MG63 (cell line): ENCODE results near the gene NKD2. TPM values are rescaled to one million over a fixed set of nuclear protein-coding genes. Genes with fewer than 3 reads are reported as not detected.

Experiments used
- DNase-seq: peaks from one replicate; pipeline ENCODE4 v3.0.0-alpha.2; 2020
- H3K27me3 ChIP-seq: fragments of 250-450 bp; sonication (Bioruptor Pico); 2 replicates; pipeline ENCODE4 v1.5.1; 2020; ENCODE audit warnings: mild to moderate bottlenecking, moderate library complexity
- H3K36me3 ChIP-seq: fragments of 250-450 bp; sonication (Bioruptor Pico); 2 replicates; pipeline ENCODE4 v1.5.1; 2020; ENCODE audit warnings: mild to moderate bottlenecking, moderate library complexity
- H3K4me3 ChIP-seq: fragments of 250-450 bp; sonication (Bioruptor Pico); 2 replicates; pipeline ENCODE4 v1.5.1; 2020; ENCODE audit warnings: mild to moderate bottlenecking, moderate library complexity
- H3K9me3 ChIP-seq: fragments of 250-450 bp; sonication (Bioruptor Pico); 2 replicates; pipeline ENCODE4 v1.5.1; 2020; ENCODE audit warnings: mild to moderate bottlenecking, moderate library complexity
- total RNA-seq: library from RNA; depleted of rRNA; stranded (reverse); fragments of >200 nt; shearing (Covaris generic); gene quantifications from 2 replicates; pipeline ENCODE4 v1.2.3, GENCODE V29; 2014; ENCODE audit warnings: low replicate concordance; rRNA removed

The NKD2 gene, protein sequence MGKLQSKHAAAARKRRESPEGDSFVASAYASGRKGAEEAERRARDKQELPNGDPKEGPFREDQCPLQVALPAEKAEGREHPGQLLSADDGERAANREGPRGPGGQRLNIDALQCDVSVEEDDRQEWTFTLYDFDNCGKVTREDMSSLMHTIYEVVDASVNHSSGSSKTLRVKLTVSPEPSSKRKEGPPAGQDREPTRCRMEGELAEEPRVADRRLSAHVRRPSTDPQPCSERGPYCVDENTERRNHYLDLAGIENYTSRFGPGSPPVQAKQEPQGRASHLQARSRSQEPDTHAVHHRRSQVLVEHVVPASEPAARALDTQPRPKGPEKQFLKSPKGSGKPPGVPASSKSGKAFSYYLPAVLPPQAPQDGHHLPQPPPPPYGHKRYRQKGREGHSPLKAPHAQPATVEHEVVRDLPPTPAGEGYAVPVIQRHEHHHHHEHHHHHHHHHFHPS
- 3.4 and 5.7 TPM in 2 replicates for total RNA-seq

DNA sequence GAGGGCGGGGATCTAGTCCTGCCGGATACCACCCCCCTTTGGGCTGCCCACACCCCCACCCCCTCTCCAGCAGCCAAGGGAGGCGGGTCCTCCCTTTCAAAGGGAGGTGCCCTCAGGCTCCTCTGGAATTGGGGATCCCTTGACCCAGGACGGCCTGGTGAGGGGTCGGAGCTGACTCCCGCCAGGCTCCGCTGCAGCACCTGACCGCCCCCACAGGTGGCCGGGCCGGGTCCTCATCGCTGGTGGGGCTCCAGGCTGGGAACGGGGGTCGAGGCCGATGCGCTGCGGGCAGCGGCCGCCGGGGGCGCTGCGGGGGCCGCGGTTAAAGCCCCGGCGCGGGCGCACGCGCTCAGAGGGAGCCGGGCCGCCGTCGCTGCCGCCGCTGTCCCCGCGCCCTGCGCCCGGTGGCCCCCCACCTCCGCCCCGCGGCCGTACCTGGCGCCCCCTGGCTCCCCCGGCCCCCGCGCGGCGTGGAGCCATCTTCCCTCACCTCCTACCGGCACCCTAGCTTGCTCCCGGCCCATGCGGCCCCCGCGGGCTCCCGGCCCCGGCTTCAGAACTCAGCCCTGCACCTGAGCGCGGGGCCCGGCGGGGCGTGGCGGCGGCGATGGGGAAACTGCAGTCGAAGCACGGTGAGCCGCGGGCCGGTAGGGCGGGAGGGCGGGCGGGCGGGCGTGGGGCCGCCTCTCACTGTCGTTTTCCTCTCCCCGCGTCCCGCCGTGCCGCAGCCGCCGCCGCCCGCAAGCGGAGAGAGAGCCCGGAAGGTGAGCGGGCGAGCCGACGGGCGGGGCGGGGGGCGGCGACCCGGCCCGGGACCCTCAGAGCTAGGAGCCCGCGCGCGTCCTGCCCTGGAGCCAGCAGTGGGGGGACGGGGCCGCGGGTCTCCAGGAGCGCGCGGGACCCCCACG lies at the start of gene NKD2:
Gene NKD2 (plus strand): TSS at position 352 of the 908 bp plus-strand sequence. CDS start 256 bp downstream, at position 608.
- Histone ChIP-seq H3K27me3 (peaks cover 16% of the 10 kb centered on the region), H3K36me3 (peaks cover 3% of the 10 kb centered on the region; the same call in 1 of the 2 replicates), H3K9me3 (no peaks in the 10 kb centered on the region), H3K4me3 (peak within 1 kb of the TSS; percentile 43)
- peak; percentile 53 for DNase-seq

DNA sequence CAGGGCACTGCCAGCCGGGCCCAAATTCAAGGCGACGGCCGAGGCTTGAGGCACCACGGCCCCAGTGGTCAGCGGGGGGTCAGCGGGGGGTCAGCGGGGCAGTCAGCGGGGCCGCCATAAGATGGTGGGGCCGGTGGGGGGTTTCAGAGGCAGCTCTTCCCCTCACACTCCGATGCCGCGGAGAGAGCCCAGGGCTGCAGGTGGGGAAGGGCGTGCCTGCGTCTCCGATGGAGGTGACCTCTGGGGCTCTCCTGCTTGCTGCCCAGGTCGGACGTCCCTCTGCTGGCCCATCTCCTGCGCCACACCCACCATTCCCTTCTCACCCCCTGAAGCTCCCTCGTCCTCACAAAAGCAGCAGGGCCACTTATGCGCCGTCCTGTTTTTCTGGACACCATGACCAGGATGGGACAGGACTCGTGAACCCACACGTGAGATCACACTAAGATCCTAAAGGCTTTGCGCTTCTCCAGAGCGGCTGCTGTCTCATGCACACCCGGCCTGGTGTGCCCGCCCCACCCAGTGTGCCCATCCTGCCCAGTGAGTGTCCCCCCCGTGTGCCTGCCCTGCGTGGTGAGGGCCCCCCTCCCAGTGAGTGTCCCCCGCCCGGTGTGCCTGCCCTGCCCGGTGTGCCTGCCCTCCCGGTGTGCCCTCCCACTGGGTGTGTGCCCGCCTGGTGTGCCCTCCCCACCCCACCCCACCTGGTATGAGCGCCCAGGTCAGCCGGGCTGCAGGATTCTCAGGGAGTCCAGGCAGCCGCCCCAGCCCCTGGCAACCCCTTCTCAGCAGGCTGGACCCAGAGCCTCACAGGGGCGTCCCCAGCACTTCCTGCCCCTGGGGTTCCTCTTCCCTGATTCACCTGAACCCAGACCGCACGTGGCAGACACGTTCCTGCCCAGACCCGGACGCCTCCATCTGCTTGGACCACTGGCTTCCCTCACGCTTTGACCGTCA lies 48.7 kb upstream of the NKD2 start:
- no peaks in the 10 kb centered on the region for H3K36me3 ChIP-seq
- H3K27me3 ChIP-seq = no peaks in the 10 kb centered on the region
- no peak for DNase-seq
- no peaks in the 10 kb centered on the region for H3K9me3 ChIP-seq
- no peak overlapping the region for H3K4me3 ChIP-seq

DNA sequence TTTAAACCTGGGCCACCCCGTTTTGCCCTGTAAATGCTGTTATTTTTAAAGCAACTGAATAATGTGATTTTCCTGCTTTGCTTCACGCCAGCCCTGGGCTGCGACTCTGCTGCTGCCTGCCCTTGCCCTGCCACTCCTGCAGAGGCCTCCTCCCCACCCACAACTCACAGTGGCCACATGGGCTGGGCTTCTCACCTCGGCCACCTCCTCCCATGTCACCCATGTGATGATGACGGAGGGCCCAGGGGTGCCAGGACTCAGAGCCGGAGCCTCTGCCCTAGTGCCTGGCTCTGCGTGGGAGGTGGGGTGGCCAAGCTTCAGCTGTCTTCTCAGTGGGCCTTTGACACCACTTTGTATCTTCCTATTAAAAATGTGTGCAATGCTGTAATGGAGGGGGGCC lies 48.1 kb upstream of the NKD2 start:
- no peaks in the 10 kb centered on the region for H3K36me3 ChIP-seq
- no peak overlapping the region for H3K4me3 ChIP-seq
- no peak for DNase-seq
- no peaks in the 10 kb centered on the region for H3K9me3 ChIP-seq
- H3K27me3 ChIP-seq = no peaks in the 10 kb centered on the region

DNA sequence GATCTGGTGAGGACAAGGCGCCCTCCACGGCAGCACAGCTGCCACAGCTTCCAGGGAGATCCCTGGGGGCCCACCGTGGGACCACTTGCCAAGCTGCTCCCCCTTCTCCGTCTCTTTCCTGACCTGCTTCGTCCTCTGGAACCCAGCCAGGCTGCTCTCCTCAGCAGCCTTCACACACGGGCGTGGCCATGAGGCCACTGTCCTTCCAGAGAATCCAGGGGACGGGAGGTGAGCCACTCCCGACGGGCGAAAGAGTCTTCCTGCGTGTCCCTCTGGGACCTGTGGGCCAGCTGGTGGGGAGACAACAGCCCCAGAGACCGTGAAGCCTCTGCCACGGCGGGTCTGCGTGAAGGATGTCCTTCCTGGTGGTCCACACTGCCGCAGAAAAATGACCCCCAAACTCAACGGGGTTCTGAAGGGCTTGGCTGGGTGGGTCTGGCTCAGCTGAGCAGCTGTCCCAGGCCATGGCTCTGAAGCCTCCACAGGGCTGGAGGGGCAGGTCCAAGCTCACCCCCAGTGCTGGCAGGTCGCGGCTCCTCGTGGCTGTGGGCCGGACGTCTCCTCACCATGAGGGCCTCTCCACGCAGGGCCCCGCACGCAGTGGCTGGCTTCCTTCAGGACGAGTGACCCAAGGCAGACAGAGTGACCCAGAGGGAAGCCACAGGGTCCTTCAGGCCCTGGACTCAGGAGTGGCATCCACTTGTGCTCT lies 47.4 kb upstream of the NKD2 start:
- H3K27me3 ChIP-seq = no peaks in the 10 kb centered on the region
- no peaks in the 10 kb centered on the region for H3K36me3 ChIP-seq
- no peak for DNase-seq
- H3K9me3 ChIP-seq = no peaks in the 10 kb centered on the region
- H3K4me3 ChIP-seq = no peak overlapping the region

DNA sequence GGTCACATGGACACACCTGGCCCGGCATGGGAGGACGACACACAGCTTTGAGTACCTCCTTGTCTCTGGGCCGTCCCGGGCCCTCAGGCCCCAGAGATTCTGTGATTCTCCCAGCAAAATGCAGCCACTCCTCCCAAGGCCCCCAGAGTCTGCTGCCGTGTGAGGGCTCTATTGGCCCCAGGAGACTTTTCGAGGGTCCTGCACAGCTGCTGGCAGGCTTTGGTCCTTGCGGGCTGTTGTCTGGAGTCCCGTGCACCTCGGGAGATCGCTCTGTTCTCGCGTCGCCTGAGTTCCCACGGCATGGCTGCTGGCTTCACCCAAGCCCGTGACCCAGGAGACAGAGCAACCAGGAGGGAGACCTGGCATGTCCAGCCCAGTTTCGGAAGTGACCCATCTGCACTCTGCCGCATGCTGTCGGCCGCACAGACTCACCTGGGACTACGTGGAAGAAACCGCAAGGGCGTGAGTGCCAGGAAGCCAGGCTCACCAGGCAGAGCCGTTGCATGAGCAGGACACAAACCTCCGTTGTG lies 46.8 kb upstream of the NKD2 start:
- H3K36me3 ChIP-seq = no peaks in the 10 kb centered on the region
- 0 out of 2 replicates have a peak, but pooled peaks cover under 1% of the 10 kb centered on the region for H3K9me3 ChIP-seq
- DNase-seq = no peak
- no peaks in the 10 kb centered on the region for H3K27me3 ChIP-seq
- no peak overlapping the region for H3K4me3 ChIP-seq

DNA sequence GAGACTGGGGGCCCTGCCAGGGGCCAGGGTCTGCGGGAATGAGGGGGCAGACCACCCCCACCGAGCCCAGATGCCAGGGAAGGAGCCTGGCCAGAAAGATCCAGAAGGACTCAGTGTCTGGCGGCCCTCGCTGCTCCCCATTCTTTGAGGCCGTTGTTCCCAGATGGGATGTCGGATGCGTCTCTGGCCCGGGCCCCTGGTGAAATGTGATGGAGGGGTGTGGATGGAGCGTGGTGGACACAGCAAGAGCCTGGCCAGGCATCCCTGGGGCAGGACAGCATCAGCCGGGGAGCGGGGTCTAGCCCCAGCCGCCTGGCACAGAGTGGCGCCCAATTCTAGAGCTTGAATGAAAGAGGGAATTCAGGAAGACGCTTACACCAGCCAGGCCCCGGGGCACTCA lies 46.2 kb upstream of the NKD2 start:
- Histone ChIP-seq H3K36me3 (no peaks in the 10 kb centered on the region), H3K4me3 (no peak overlapping the region), H3K27me3 (no peaks in the 10 kb centered on the region), H3K9me3 (0 out of 2 replicates have a peak, but pooled peaks cover 4% of the 10 kb centered on the region)
- DNase-seq = no peak

DNA sequence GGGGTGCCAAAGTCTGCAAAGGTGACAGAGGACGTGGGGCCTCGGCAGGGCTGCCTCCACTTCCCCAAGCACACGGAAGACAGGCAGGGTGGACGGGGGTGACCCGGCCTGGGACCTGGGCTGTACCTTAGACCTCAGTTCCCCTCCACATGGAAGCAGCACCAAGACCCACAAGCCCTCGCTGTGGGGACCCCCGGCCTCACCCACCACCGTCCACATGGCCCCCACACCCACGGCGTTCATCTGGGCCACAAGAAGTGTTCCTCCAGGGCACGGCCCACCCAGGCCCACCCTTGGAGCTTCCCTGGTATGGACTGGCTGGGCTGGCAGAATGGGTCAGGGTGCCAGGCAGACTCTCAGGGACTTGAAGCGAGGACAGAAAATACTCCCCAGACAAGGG lies 45.8 kb upstream of the NKD2 start:
- 0 out of 2 replicates have a peak, but pooled peaks cover 4% of the 10 kb centered on the region for H3K9me3 ChIP-seq
- H3K4me3 ChIP-seq = no peak overlapping the region
- no peak for DNase-seq
- H3K27me3 ChIP-seq = no peaks in the 10 kb centered on the region
- no peaks in the 10 kb centered on the region for H3K36me3 ChIP-seq

DNA sequence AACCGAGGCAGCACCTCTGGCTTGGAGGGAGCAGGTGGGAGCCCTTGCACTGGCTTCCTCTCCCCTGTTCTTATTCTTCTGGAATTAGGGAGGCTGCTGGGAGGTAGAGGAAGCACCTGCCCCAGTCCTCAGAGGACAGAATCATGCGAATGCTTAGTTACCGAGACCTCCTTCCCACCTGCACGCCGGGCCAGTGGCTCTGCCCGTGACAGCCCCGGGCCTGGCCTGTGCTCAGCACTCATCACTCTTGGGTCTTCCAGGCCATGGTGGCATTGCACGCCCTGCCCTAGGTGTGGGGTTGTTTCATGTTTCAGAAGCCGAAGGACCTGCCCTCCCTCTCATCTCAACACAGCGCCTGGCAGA lies 45.3 kb upstream of the NKD2 start:
- Histone ChIP-seq H3K4me3 (no peak overlapping the region), H3K27me3 (no peaks in the 10 kb centered on the region), H3K9me3 (0 out of 2 replicates have a peak, but pooled peaks cover 4% of the 10 kb centered on the region), H3K36me3 (no peaks in the 10 kb centered on the region)
- DNase-seq = no peak

DNA sequence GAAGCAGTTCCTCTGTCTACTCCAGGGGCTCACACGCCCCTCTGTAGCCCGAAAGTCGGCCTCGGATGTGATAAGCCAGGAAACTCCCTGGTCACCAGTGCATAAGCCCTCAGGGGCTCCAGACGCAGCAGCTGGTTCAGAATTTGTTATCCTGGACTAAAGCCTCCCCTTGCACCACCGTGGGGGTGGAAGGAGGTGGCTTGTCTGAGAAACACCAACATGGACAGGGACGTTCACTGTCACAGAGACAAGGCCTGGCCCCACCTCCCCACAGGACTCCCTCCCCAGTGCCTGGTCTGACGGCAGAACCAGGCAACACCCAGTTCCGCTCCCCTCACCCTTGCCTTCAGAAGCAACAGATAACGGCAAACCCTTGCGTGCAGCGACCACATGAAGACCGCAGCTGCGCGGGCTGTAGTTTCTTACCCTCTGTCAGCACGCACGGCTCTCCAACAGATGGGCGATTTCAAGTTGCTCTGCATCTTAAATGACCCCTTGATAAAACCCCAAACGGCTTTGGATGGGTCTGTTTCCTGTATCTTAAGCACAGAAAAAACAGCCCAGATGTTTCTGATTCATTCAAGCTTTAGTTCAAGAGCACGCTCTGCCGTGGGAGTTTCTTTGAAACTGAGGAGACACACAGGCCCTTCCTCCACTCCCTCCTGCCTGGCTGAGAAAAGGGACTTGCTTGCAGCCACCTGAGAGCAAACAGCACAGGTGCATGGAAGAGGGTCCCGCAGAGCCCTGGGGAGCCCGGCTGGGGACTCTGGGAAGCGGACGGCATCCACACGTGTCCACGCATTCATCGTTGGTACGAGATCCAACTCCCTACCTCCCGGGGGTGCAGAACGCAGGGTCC lies 44.7 kb upstream of the NKD2 start:
- no peak overlapping the region for H3K4me3 ChIP-seq
- no peaks in the 10 kb centered on the region for H3K27me3 ChIP-seq
- no peaks in the 10 kb centered on the region for H3K36me3 ChIP-seq
- 0 out of 2 replicates have a peak, but pooled peaks cover 4% of the 10 kb centered on the region for H3K9me3 ChIP-seq
- peak; percentile 68 for DNase-seq

DNA sequence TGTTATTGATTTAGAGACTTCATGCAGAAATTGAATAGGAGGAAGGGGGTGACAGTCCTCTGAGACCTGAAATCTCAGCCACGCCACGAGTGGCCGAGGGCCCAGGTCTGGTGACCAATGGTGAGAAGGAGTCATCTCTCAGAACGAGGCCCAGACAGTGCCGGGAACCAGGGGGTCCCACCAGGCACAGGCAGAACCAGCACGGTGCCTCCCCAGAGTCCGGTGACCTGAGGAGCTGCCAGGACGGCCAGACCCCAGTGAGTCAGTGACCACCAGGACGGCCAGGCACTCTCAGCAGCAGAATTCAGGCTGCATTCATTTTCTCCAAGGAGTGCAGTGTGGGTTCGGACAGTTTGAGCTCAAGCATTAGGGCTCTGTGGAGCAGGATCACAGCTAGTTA lies 43.8 kb upstream of the NKD2 start:
- no peak for DNase-seq
- Histone ChIP-seq H3K9me3 (0 out of 2 replicates have a peak, but pooled peaks cover 4% of the 10 kb centered on the region), H3K27me3 (no peaks in the 10 kb centered on the region), H3K36me3 (no peaks in the 10 kb centered on the region), H3K4me3 (no peak overlapping the region)

DNA sequence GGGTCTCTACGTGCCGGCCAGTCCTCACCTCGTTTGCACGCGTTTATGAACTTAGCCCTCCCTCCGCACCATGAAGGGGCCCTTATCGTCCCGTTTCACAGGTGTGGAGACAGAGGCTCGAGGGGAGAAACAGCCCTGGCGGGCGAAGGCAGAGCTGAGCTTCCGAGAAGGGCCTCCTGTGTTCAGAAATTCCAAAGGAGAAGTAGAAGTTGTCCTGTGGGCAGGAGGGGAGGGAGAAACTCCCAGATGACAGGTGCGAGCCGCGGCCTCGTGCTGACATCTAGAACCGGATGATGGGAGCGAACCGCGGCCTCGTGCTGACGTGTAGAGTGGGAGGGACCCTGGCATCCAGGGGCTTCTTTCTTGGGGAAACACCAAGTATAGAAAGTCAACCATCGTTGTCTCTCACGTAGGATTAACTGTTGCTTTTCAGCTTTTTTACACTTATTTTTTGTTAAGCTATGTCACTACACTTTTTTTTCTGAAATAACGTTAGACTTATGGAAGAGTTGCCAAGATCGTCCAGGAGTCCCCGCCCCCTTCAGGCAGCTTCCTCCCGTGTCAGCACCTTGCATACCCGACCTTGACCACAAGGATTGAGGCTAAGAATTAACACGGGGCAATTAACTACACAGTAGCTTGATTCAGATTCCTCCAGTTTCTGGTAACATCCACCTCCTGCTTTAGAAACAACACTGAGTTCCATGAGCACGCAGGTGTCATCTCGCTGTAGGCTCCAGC lies 42.8 kb upstream of the NKD2 start:
- Histone ChIP-seq H3K9me3 (0 out of 2 replicates have a peak, but pooled peaks cover 4% of the 10 kb centered on the region), H3K36me3 (no peaks in the 10 kb centered on the region), H3K4me3 (no peak overlapping the region), H3K27me3 (no peaks in the 10 kb centered on the region)
- no peak for DNase-seq

DNA sequence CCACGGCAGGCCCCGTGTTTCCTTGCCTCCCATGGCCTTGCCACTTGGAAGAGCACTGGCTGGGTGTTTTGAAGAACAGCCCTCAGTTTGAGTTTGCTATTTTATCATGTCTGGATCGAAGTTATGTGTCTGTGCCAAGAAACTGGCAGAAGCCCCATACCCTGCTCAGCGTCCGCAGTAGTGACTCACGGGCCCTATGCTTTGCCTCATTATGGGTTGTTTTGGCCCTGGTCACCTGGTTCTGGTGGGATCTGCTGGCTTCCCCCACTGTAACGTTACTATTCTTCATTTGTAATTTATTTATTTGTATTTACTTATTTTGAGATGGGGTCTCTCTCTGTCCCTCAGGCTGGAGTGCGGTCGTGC lies 42.3 kb upstream of the NKD2 start:
- H3K9me3 ChIP-seq = peaks cover 4% of the 10 kb centered on the region; the same call in 1 of the 2 replicates
- no peaks in the 10 kb centered on the region for H3K27me3 ChIP-seq
- no peaks in the 10 kb centered on the region for H3K36me3 ChIP-seq
- H3K4me3 ChIP-seq = no peak overlapping the region
- no peak for DNase-seq

DNA sequence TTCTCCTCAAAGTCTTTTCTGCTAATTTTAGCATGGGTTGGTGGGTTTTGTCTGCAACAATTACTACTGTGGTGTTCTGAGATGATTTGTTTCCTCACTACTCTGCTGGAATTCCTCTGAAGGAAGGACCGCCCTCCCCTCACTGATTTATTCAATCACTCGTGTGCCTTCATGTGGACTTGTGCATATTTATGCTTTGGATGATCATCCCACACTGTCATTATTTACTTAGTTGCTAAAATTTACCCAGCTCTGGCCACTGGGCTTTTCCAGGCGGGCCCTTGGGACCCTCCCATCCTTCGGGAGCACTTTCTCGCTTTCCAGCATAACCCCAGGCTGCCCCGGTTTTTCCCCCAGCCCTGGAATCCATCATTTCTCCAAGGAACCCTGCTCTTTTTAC lies 41.7 kb upstream of the NKD2 start:
- no peak for DNase-seq
- Histone ChIP-seq H3K9me3 (peaks cover 4% of the 10 kb centered on the region; the same call in 1 of the 2 replicates), H3K4me3 (no peak overlapping the region), H3K36me3 (no peaks in the 10 kb centered on the region), H3K27me3 (no peaks in the 10 kb centered on the region)

DNA sequence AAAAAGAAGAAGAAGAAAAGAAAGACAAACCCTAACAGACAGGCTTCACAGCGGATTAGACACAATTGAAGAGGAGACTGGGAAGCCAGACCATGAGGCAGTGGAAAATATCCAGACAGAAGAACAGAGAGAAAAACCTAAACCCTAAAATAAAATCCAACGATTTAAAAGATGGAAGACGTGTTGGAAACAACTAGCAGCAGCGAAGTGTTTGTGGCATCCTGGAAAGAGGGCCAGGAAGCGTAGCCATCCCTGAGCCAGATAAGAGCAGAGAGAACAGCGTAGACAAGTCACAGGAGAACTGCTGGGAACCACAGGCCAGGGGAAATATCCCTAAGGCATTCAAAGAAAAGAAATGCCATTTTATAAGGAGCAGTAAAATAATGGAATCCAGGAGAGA lies 39.7 kb upstream of the NKD2 start:
- Histone ChIP-seq H3K27me3 (no peaks in the 10 kb centered on the region), H3K36me3 (no peaks in the 10 kb centered on the region), H3K4me3 (peak overlapping the region; percentile 5; the same call in 1 of the 2 replicates), H3K9me3 (peaks cover 4% of the 10 kb centered on the region; the same call in 1 of the 2 replicates)
- no peak for DNase-seq
